Progenitor cell of endocrine pancreas (in vitro differentiated cells): Measurements from ENCODE around the gene SOS1. TPM values are rescaled to one million over a fixed set of nuclear protein-coding genes. Genes with fewer than 3 reads are reported as not detected.

Experiments
- DNase-seq: peaks from one replicate; pipeline ENCODE4 v3.0.0; 2021; ENCODE audit warnings: low spot score; ENCODE audit not compliant: unreplicated experiment
- H3K27ac Mint-ChIP-seq: 2 replicates; pipeline ENCODE4 v1.8.0; 2021; ENCODE audit warnings: mild to moderate bottlenecking, moderate library complexity, mixed read lengths
- H3K27me3 Mint-ChIP-seq: 2 replicates; pipeline ENCODE4 v1.8.0; 2021; ENCODE audit warnings: mixed read lengths
- H3K36me3 Mint-ChIP-seq: 2 replicates; pipeline ENCODE4 v1.8.0; 2022; ENCODE audit warnings: mixed read lengths; ENCODE audit not compliant: insufficient read depth
- H3K4me1 Mint-ChIP-seq: 2 replicates; pipeline ENCODE4 v1.8.0; 2021; ENCODE audit warnings: low read depth, mixed read lengths
- H3K4me3 Mint-ChIP-seq: 2 replicates; pipeline ENCODE4 v1.8.0; 2021; ENCODE audit warnings: low read depth, mild to moderate bottlenecking, moderate library complexity, mixed read lengths
- H3K9me3 Mint-ChIP-seq: 2 replicates; pipeline ENCODE4 v1.8.0; 2021; ENCODE audit warnings: low read depth, mixed read lengths
- CTCF ChIP-seq: fragments of 200-600 bp; sonication (generic); IDR thresholded peaks from one replicate; pipeline ENCODE4 v1.5.0; 2021; ENCODE audit warnings: antibody characterized with exemption, mild to moderate bottlenecking; ENCODE audit not compliant: unreplicated experiment
- total RNA-seq: library from RNA; stranded (reverse); gene quantifications from 2 replicates; pipeline ENCODE4 v1.2.1, GENCODE V29; 2021

Gene SOS1
- total RNA-seq, 1 donor from 2014 or later = 77.0 TPM

GRCh38 chr2:39150890-39151497, 30.1 kb upstream of the SOS1 start:
- no peak overlapping the region for H3K27ac Mint-ChIP-seq
- H3K27me3 Mint-ChIP-seq = no peaks in the 10 kb centered on the region
- H3K4me1 Mint-ChIP-seq = peaks cover 4% of the 10 kb centered on the region
- TF ChIP-seq CTCF = no peak
- no peaks in the 10 kb centered on the region for H3K9me3 Mint-ChIP-seq
- DNase-seq = no peak
- H3K36me3 Mint-ChIP-seq = no peaks in the 10 kb centered on the region
- H3K4me3 Mint-ChIP-seq = no peak overlapping the region

GRCh38 chr2:39150102-39150562, 29.3 kb upstream of the SOS1 start:
- H3K36me3 Mint-ChIP-seq = no peaks in the 10 kb centered on the region
- H3K4me1 Mint-ChIP-seq = peaks cover 4% of the 10 kb centered on the region
- no peak overlapping the region for H3K4me3 Mint-ChIP-seq
- no peak for TF ChIP-seq CTCF
- no peaks in the 10 kb centered on the region for H3K9me3 Mint-ChIP-seq
- DNase-seq = no peak
- H3K27me3 Mint-ChIP-seq = no peaks in the 10 kb centered on the region
- no peak overlapping the region for H3K27ac Mint-ChIP-seq

- DNase-seq = no peak
- Mint-ChIP-seq H3K4me3 (no peak overlapping the region), H3K4me1 (peaks cover 8% of the 10 kb centered on the region), H3K9me3 (no peaks in the 10 kb centered on the region), H3K36me3 (no peaks in the 10 kb centered on the region), H3K27ac (no peak overlapping the region), H3K27me3 (no peaks in the 10 kb centered on the region)
- TF ChIP-seq CTCF = no peak
Measured at GRCh38 chr2:39146630-39147029, 25.8 kb upstream of the SOS1 start.

GRCh38 chr2:39145906-39146421, 25.1 kb upstream of the SOS1 start:
- Mint-ChIP-seq H3K27me3 (no peaks in the 10 kb centered on the region), H3K27ac (no peak overlapping the region), H3K36me3 (no peaks in the 10 kb centered on the region), H3K9me3 (no peaks in the 10 kb centered on the region), H3K4me3 (no peak overlapping the region), H3K4me1 (peaks cover 10% of the 10 kb centered on the region)
- DNase-seq = no peak
- no peak for TF ChIP-seq CTCF

GRCh38 chr2:39144416-39144815, 23.6 kb upstream of the SOS1 start:
- Mint-ChIP-seq H3K9me3 (no peaks in the 10 kb centered on the region), H3K27me3 (no peaks in the 10 kb centered on the region), H3K36me3 (no peaks in the 10 kb centered on the region), H3K4me3 (no peak overlapping the region), H3K4me1 (peaks cover 6% of the 10 kb centered on the region), H3K27ac (no peak overlapping the region)
- no peak for TF ChIP-seq CTCF
- no peak for DNase-seq
